GM12878 (cell line): ENCODE measurements around the gene ADAM10.
"Not testable (repeated sequence)": the region's sequence is repeated elsewhere in the genome, so short reads cannot be mapped to it uniquely, and the experiment has no call there.

Experiments used
- CTCF ChIP-seq, 3 experiments: IDR thresholded peaks in 2 of 3; conservative IDR thresholded peaks in 1 of 3; 2 replicates each; pipeline ENCODE4 v1.5.1; 2011; ENCODE audit warnings: low read depth in 3 of 3, low read length in 3 of 3, mild to moderate bottlenecking in 3 of 3, control low read depth in 2 of 3, moderate library complexity in 2 of 3, inconsistent platforms in 1 of 3, mixed read lengths in 1 of 3; ENCODE audit not compliant: control insufficient read depth in 2 of 3, insufficient read depth in 1 of 3; ENCODE audit errors: extremely low read depth in 1 of 3
- EP300 ChIP-seq, 2 experiments: fragments of 150-350 bp in 1 of 2; IDR thresholded peaks; 2 replicates each; pipeline ENCODE4 v1.6.1; 2011 to 2012; ENCODE audit warnings: low read depth in 2 of 2, low read length in 2 of 2, borderline replicate concordance in 1 of 2, improper control_type of control experiment in 1 of 2, inconsistent platforms in 1 of 2; ENCODE audit not compliant: control insufficient read depth in 1 of 2
- LARP7 ChIP-seq: fragments of 450-650 bp; IDR thresholded peaks from 2 replicates; pipeline ENCODE4 v1.6.1; 2017; ENCODE audit warnings: mild to moderate bottlenecking
- MYC ChIP-seq: IDR thresholded peaks from 2 replicates; pipeline ENCODE4 v1.6.1; 2011; ENCODE audit warnings: mild to moderate bottlenecking, low read length, moderate library complexity, inconsistent platforms; ENCODE audit not compliant: insufficient read depth, insufficient replicate concordance, insufficient read length, severe bottlenecking
- NR2C1 ChIP-seq: fragments of 450-650 bp; IDR thresholded peaks from 2 replicates; pipeline ENCODE4 v1.6.1; 2017; ENCODE audit warnings: antibody characterized with exemption, mild to moderate bottlenecking, moderate library complexity
- NRF1 ChIP-seq: conservative IDR thresholded peaks from 2 replicates; pipeline ENCODE4 v1.6.1; 2011; ENCODE audit warnings: mild to moderate bottlenecking, low read depth, low read length, improper control_type of control experiment
- POLR2A ChIP-seq: IDR thresholded peaks from 2 replicates; pipeline ENCODE4 v1.6.1; 2011; ENCODE audit warnings: low read depth, mild to moderate bottlenecking, low read length
- POLR2AphosphoS5 ChIP-seq: IDR thresholded peaks from 2 replicates; pipeline ENCODE4 v1.6.1; 2011; ENCODE audit warnings: mild to moderate bottlenecking, low read length, inconsistent platforms
- SMC3 ChIP-seq: IDR thresholded peaks from 2 replicates; pipeline ENCODE4 v1.6.1; 2011; ENCODE audit warnings: low read length, improper control_type of control experiment, borderline replicate concordance
- SUPT20H ChIP-seq: IDR thresholded peaks from 2 replicates; pipeline ENCODE4 v1.6.1; 2011; ENCODE audit warnings: low read depth, mild to moderate bottlenecking, low read length, moderate library complexity, borderline replicate concordance; ENCODE audit not compliant: control insufficient read depth
- ZNF24 ChIP-seq: fragments of 450-650 bp; IDR thresholded peaks from 2 replicates; pipeline ENCODE4 v1.6.1; 2017; ENCODE audit warnings: antibody characterized with exemption, mild to moderate bottlenecking

GRCh38 chr15:58603927-58604326, 145.6 kb downstream of the ADAM10 start:
- not testable (repeated sequence) for TF ChIP-seq NRF1; SUPT20H; SMC3; EP300 (IDR thresholded peaks at IDR 0.05; ENCODE audit: borderline replicate concordance in 1 of 2, control insufficient read depth in 1 of 2, low read depth in 2 of 2, low read length in 2 of 2); POLR2AphosphoS5; NR2C1; ZNF24; CTCF (IDR thresholded peaks at IDR 0.05 in 2 of 3, conservative IDR thresholded peaks at IDR 0.05 in 1 of 3; ENCODE audit: control insufficient read depth in 2 of 3, extremely low read depth in 1 of 3, insufficient read depth in 1 of 3, low read depth in 3 of 3, low read length in 3 of 3); MYC; POLR2A; LARP7
